Mesothelial cell of epicardium (in vitro differentiated cells): ENCODE results near the gene TSSK3. TPM values are rescaled to one million over a fixed set of nuclear protein-coding genes. Genes with fewer than 3 reads are reported as not detected.
"Not testable (repeated sequence)": the region's sequence is repeated elsewhere in the genome, so short reads cannot be mapped to it uniquely, and the experiment has no call there.

Source experiments
- DNase-seq, 2 experiments: peaks; one replicate each; pipeline ENCODE4 v3.0.0; 2021; ENCODE audit warnings: low spot score in 2 of 2; ENCODE audit not compliant: unreplicated experiment in 2 of 2
- H3K27ac Mint-ChIP-seq: 2 replicates; pipeline ENCODE4 v1.8.0; 2021; ENCODE audit warnings: mixed read lengths
- H3K27me3 Mint-ChIP-seq: 2 replicates; pipeline ENCODE4 v1.8.0; 2021; ENCODE audit warnings: low read depth, mixed read lengths
- H3K36me3 Mint-ChIP-seq: 2 replicates; pipeline ENCODE4 v1.8.0; 2021; ENCODE audit warnings: mixed read lengths
- H3K4me1 Mint-ChIP-seq: 2 replicates; pipeline ENCODE4 v1.8.0; 2021; ENCODE audit warnings: mixed read lengths
- H3K4me3 Mint-ChIP-seq: 2 replicates; pipeline ENCODE4 v1.8.0; 2021; ENCODE audit warnings: mild to moderate bottlenecking, moderate library complexity, mixed read lengths
- H3K9me3 Mint-ChIP-seq: 2 replicates; pipeline ENCODE4 v1.8.0; 2021; ENCODE audit warnings: mixed read lengths
- total RNA-seq: library from RNA; stranded (reverse); gene quantifications from 3 replicates; pipeline ENCODE4 v1.2.1, GENCODE V29; 2021
- TF ChIP-seq, protein P1 (sequence below): fragments of 200-600 bp; sonication (generic); IDR thresholded peaks from one replicate; pipeline ENCODE4 v1.5.0; 2021; ENCODE audit warnings: antibody characterized with exemption; ENCODE audit not compliant: unreplicated experiment

TSSK3 gene
- total RNA-seq, 1 donor from 2014 or later, result 8.1 TPM

DNA sequence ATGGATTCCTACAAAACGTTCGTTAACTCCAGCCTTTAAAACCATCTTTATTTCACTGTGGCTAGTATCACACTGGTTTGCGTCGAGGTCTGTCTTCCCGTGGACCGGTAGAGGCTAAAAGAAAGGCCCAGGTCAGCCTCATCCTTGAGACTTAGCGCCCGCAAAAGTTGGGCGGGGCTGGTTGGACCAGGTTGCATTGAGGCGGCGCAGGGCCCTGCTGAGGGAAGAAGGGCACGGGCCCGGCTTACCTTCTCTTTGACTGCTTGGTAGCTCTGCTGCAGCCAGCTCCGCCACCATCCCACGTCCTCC lies 31.4 kb downstream of the TSSK3 start:
- Mint-ChIP-seq H3K4me1 (peaks cover 24% of the 10 kb centered on the region), H3K4me3 (peak overlapping the region; percentile 100), H3K27ac (peak overlapping the region; percentile 100), H3K9me3 (no peaks in the 10 kb centered on the region), H3K27me3 (no peaks in the 10 kb centered on the region), H3K36me3 (peaks cover 7% of the 10 kb centered on the region)
- TF ChIP-seq, protein P1, sequence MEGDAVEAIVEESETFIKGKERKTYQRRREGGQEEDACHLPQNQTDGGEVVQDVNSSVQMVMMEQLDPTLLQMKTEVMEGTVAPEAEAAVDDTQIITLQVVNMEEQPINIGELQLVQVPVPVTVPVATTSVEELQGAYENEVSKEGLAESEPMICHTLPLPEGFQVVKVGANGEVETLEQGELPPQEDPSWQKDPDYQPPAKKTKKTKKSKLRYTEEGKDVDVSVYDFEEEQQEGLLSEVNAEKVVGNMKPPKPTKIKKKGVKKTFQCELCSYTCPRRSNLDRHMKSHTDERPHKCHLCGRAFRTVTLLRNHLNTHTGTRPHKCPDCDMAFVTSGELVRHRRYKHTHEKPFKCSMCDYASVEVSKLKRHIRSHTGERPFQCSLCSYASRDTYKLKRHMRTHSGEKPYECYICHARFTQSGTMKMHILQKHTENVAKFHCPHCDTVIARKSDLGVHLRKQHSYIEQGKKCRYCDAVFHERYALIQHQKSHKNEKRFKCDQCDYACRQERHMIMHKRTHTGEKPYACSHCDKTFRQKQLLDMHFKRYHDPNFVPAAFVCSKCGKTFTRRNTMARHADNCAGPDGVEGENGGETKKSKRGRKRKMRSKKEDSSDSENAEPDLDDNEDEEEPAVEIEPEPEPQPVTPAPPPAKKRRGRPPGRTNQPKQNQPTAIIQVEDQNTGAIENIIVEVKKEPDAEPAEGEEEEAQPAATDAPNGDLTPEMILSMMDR, result no peak
- DNase-seq, result peak in 1 of 2 experiments; percentile 36

GRCh38 chr1:32394141-32394889 lies 32.0 kb downstream of the TSSK3 start, which contains the start of gene BSDC1:
TSS of gene BSDC1 (minus strand) at chr1:32394441. CDS start at chr1:32394414, 27 bp downstream.
- peak within 1 kb of the TSS; percentile 100 for H3K27ac Mint-ChIP-seq
- TF ChIP-seq, protein P1, result no peak
- peak within 1 kb of the TSS; percentile 100 for H3K4me3 Mint-ChIP-seq
- H3K9me3 Mint-ChIP-seq, result no peaks in the 10 kb centered on the region
- peak; percentile 94 to 98 for DNase-seq
- H3K27me3 Mint-ChIP-seq, result no peaks in the 10 kb centered on the region
- peaks cover 24% of the 10 kb centered on the region for H3K4me1 Mint-ChIP-seq
- peaks cover 7% of the 10 kb centered on the region for H3K36me3 Mint-ChIP-seq

- Mint-ChIP-seq H3K27me3 (no peaks in the 10 kb centered on the region), H3K4me3 (peak overlapping the region; percentile 100), H3K36me3 (peaks cover 7% of the 10 kb centered on the region), H3K27ac (peak overlapping the region; percentile 100), H3K9me3 (no peaks in the 10 kb centered on the region), H3K4me1 (peaks cover 24% of the 10 kb centered on the region)
- TF ChIP-seq, protein P1, result no peak
- no peak for DNase-seq
Measured at GRCh38 chr1:32394890-32395432, 32.6 kb downstream of the TSSK3 start.

- H3K27me3 Mint-ChIP-seq, H3K4me3 Mint-ChIP-seq, H3K36me3 Mint-ChIP-seq, DNase-seq, H3K9me3 Mint-ChIP-seq, H3K27ac Mint-ChIP-seq: not testable (repeated sequence)
- H3K4me1 Mint-ChIP-seq, result peaks cover 28% of the 10 kb centered on the region
Measured at GRCh38 chr1:32396524-32396923, 34.2 kb downstream of the TSSK3 start.

- H3K36me3 Mint-ChIP-seq, result peaks cover 5% of the 10 kb centered on the region
- H3K4me3 Mint-ChIP-seq, result no peak overlapping the region
- TF ChIP-seq, protein P1, result no peak
- no peaks in the 10 kb centered on the region for H3K9me3 Mint-ChIP-seq
- H3K27me3 Mint-ChIP-seq, result no peaks in the 10 kb centered on the region
- H3K27ac Mint-ChIP-seq, result no peak overlapping the region
- DNase-seq, result no peak
- H3K4me1 Mint-ChIP-seq, result peaks cover 16% of the 10 kb centered on the region
Measured at GRCh38 chr1:32398401-32398800, 36.1 kb downstream of the TSSK3 start.

DNA sequence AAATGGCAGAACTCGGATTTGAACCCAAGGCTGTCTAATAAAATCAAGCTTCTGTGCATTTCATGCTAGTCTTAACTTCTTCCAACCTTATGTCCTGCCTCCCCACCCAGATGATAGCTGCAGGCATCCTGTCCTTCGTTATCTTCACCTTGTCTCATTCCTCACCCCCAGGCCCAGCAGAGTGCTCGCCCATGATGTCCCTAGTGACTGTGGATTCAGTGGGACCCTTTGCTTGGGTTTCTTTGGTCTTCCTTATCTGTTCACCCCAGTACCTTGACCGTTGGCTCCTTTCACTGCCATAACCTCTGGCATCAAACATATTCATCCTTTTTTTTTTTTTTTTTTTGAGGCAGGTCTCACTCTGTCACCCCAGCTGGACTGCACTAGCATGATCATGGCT lies 37.5 kb downstream of the TSSK3 start:
- TF ChIP-seq, protein P1, result no peak
- H3K4me1 Mint-ChIP-seq, result peaks cover 14% of the 10 kb centered on the region
- H3K27me3 Mint-ChIP-seq, result no peaks in the 10 kb centered on the region
- no peaks in the 10 kb centered on the region for H3K9me3 Mint-ChIP-seq
- peaks cover 5% of the 10 kb centered on the region for H3K36me3 Mint-ChIP-seq
- H3K27ac Mint-ChIP-seq, result no peak overlapping the region
- no peak overlapping the region for H3K4me3 Mint-ChIP-seq
- no peak for DNase-seq
